K562 (cell line): ENCODE measurements around the gene ZNF791. TPM values are rescaled to one million over a fixed set of nuclear protein-coding genes. Genes with fewer than 3 reads are reported as not detected.

Experiments
- BCOR ChIP-seq: fragments of 450-650 bp; IDR thresholded peaks from 2 replicates; pipeline ENCODE4 v1.6.1; 2016
- FOXA1 ChIP-seq: fragments of 450-650 bp; IDR thresholded peaks from 2 replicates; pipeline ENCODE4 v1.6.1; 2016; ENCODE audit warnings: mild to moderate bottlenecking, borderline replicate concordance
- GATAD2A ChIP-seq: fragments of 450-650 bp; IDR thresholded peaks from 2 replicates; pipeline ENCODE4 v1.6.1; 2017
- MTA2 ChIP-seq: fragments of 450-650 bp; IDR thresholded peaks from 2 replicates; pipeline ENCODE4 v1.6.1; 2016; ENCODE audit warnings: low read depth
- NCOA4 ChIP-seq: fragments of 450-650 bp; IDR thresholded peaks from 2 replicates; pipeline ENCODE4 v1.6.1; 2018; ENCODE audit warnings: mild to moderate bottlenecking; ENCODE audit not compliant: partially characterized antibody
- NCOA6 ChIP-seq: fragments of 450-650 bp; IDR thresholded peaks from 2 replicates; pipeline ENCODE4 v1.6.1; 2017; ENCODE audit warnings: mild to moderate bottlenecking
- NCOR1 ChIP-seq: fragments of 450-650 bp; IDR thresholded peaks from 2 replicates; pipeline ENCODE4 v1.6.1; 2016; ENCODE audit warnings: mild to moderate bottlenecking, moderate library complexity
- RB1 ChIP-seq: fragments of 450-650 bp; IDR thresholded peaks from 2 replicates; pipeline ENCODE4 v1.6.1; 2017; ENCODE audit warnings: low read depth, mild to moderate bottlenecking
- RBM34 ChIP-seq: fragments of 200-400 bp; formaldehyde crosslinking; IDR thresholded peaks from 2 replicates; pipeline ENCODE4 v1.6.1; 2018; ENCODE audit warnings: low read length, borderline replicate concordance; ENCODE audit not compliant: insufficient read depth
- SREBF1 ChIP-seq: fragments of 150-350 bp; IDR thresholded peaks from 2 replicates; pipeline ENCODE4 v1.6.1; 2014; ENCODE audit warnings: antibody characterized with exemption, low read depth, low read length, borderline replicate concordance
- TAL1 ChIP-seq: fragments of 450-650 bp; IDR thresholded peaks from 2 replicates; pipeline ENCODE4 v1.6.1; 2016; ENCODE audit warnings: mild to moderate bottlenecking
- TEAD2 ChIP-seq: fragments of 450-650 bp; IDR thresholded peaks from 2 replicates; pipeline ENCODE4 v1.6.1; 2016; ENCODE audit warnings: missing genetic modification characterization, control low read depth, missing compliant biosample characterization
- TRIM28 ChIP-seq: fragments of 450-650 bp; IDR thresholded peaks from 2 replicates; pipeline ENCODE4 v1.6.1; 2017
- ZNF316 ChIP-seq: fragments of 450-650 bp; IDR thresholded peaks from 2 replicates; pipeline ENCODE4 v1.6.1; 2016
- ZNF347 ChIP-seq: fragments of 450-650 bp; formaldehyde crosslinking; IDR thresholded peaks from 2 replicates; pipeline ENCODE4 v1.4.0; 2020; ENCODE audit warnings: low read depth, mild to moderate bottlenecking, moderate library complexity
- ZNF444 ChIP-seq: fragments of 250-450 bp; sonication (Bioruptor Pico); IDR thresholded peaks from 2 replicates; pipeline ENCODE4 v1.4.0; 2020; ENCODE audit warnings: mild to moderate bottlenecking, moderate library complexity
- polyA plus RNA-seq, 8 experiments: library from polyadenylated mRNA; depleted of rRNA in 4 of 8; stranded (reverse) in 5 of 8; unstranded in 3 of 8; fragments of >200 nt; fragmentation: Nextera tagmentation in 2 of 8; fragmentation: Illumina TruSeq in 1 of 8; extraction: Ambion mirVana in 2 of 8; extraction: Trizol in 1 of 8; gene quantifications; 2 replicates each; pipeline versions ENCODE4 v1.2.1 to v1.2.3, GENCODE V29; 2011 to 2014; ENCODE audit warnings: inconsistent platforms in 1 of 8, missing spikeins in 1 of 8
- total RNA-seq, 7 experiments: library from RNA; depleted of rRNA in 6 of 7; stranded (reverse); fragments of >200 nt in 6 of 7; fragmentation: Illumina TruSeq in 2 of 7; extraction: Trizol in 2 of 7; gene quantifications; 2 replicates each; pipeline versions ENCODE4 v1.2.1 to v1.2.3, GENCODE V29; 2011 to 2021; ENCODE audit warnings: low replicate concordance in 1 of 7
- TF ChIP-seq, protein P1 (sequence below), 2 experiments: fragments of 450-650 bp; IDR thresholded peaks; 2 replicates each; pipeline ENCODE4 v1.6.1; 2016; ENCODE audit warnings: mild to moderate bottlenecking in 2 of 2, borderline replicate concordance in 1 of 2, low read depth in 1 of 2, moderate library complexity in 1 of 2
- TF ChIP-seq, protein P2 (sequence below): sonication (generic); formaldehyde crosslinking; IDR thresholded peaks from 2 replicates; pipeline ENCODE4 v1.8.0; 2022; ENCODE audit warnings: mild to moderate bottlenecking, missing genetic modification reagents, borderline replicate concordance

Gene ZNF791
- total and polyA plus RNA-seq, 9 of the 15 experiments (the other 6 are each of a cell fraction or from before 2014, with no cell fraction given): 7.8 to 22.7 (median 13.1) TPM

DNA sequence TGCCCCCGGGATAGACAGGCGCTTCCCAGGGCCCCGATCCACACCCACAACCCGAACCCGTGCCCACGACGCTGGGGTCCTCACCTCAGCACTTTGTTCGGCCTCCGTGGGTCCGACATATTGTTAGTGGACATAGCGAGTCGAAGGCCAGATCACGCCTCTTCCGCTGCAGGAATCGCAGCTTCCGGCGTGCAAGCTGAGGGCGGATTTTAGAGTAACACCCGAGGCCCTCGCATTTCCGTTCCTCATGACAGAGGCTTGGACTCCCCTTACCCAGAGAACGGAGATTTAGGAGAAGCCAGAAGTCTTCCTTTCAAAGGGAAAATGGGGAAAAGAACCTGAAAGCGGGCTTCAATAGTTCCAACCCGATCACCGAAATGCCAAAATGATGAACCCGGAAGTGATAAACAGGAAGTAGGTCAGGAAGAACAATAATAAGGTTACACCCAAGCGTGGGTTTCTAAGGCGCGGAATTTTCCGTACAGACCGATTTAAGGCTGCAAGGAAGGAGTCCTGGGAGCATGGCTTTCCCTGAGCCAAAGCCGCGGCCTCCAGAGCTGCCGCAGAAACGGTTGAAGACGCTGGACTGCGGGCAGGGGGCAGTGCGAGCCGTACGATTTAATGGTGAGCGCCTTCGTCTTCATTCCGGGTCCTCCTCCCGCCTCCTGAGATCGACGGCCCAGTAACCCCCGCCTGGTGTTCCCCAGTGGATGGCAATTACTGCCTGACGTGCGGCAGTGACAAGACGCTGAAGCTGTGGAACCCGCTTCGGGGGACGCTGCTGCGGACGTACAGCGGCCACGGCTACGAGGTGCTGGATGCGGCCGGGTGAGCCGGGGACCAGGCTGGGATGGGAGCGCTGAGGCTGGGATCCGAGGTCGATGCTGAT, 58.8 kb downstream of the ZNF791 start (continued):
- TF ChIP-seq, protein P1, sequence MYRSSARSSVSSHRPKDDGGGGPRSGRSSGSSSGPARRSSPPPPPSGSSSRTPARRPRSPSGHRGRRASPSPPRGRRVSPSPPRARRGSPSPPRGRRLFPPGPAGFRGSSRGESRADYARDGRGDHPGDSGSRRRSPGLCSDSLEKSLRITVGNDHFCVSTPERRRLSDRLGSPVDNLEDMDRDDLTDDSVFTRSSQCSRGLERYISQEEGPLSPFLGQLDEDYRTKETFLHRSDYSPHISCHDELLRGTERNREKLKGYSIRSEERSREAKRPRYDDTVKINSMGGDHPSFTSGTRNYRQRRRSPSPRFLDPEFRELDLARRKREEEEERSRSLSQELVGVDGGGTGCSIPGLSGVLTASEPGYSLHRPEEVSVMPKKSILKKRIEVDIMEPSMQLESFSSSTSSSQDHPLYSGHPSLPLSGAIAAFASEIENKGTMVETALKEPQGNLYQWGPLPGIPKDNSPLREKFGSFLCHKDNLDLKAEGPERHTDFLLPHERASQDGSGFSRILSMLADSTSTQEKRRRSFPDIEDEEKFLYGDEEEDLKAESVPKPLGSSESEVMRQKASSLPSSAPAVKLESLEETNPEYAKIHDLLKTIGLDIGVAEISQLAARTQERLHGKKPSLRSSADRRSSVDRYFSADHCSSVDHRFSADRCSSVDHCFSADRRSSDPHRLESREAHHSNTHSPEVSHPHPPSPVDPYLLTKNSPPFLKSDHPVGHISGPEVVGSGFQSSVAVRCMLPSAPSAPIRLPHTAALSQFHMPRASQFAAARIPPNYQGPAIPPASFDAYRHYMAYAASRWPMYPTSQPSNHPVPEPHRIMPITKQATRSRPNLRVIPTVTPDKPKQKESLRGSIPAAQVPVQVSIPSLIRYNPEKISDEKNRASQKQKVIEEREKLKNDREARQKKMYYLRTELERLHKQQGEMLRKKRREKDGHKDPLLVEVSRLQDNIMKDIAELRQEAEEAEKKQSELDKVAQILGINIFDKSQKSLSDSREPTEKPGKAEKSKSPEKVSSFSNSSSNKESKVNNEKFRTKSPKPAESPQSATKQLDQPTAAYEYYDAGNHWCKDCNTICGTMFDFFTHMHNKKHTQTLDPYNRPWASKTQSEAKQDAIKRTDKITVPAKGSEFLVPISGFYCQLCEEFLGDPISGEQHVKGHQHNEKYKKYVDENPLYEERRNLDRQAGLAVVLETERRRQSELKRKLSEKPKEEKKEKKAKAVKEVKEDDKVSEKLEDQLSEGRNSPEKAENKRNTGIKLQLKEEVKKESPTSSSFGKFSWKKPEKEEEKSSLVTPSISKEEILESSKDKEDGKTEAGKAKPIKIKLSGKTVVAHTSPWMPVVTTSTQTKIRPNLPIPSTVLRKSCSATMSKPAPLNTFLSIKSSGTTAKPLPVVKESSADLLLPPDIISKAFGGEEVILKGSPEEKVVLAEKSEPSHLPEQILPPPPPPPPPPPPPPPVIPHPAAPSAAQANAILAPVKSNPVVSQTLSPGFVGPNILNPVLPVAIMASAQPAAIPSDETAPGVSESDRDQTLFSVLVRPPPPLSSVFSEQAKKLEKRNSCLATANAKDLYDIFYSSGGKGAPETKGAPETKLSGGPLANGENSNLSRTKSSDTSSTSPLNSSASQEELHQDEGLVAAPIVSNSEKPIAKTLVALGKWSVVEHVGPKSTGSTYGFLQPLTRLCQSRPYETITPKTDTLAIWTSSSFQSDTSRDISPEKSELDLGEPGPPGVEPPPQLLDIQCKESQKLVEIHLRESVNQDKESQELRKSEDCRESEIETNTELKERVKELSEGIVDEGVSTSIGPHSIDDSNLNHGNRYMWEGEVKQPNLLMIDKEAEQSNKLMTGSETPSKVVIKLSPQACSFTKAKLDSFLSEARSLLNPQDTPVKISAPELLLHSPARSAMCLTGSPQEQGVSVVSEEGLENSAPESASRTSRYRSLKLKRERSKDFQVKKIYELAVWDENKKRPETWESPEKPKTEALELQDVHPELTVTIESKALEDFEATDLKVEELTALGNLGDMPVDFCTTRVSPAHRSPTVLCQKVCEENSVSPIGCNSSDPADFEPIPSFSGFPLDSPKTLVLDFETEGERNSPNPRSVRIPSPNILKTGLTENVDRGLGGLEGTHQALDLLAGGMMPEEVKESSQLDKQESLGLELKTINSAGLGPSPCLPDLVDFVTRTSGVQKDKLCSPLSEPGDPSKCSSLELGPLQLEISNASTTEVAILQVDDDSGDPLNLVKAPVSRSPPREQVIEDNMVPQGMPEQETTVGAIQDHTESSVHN (IDR thresholded peaks at IDR 0.05; ENCODE audit: borderline replicate concordance in 1 of 2, low read depth in 1 of 2): peak in 1 of 2 experiments; percentile 49; a peak in 1 of 4 replicates
- no peak for TF ChIP-seq ZNF444 (CRISPR knock-in tag)
- peak; percentile 50 for TF ChIP-seq RB1
- no peak for TF ChIP-seq BCOR
- TF ChIP-seq TEAD2 (tag): no peak
- TF ChIP-seq NCOA4: no peak
- TF ChIP-seq MTA2: peak; percentile 40; the same call in 1 of the 2 replicates
- TF ChIP-seq NCOA6: no peak
- TF ChIP-seq SREBF1: no peak
- TF ChIP-seq ZNF316: no peak
- no peak for TF ChIP-seq ZNF347
- peak; percentile 19; the same call in 1 of the 2 replicates for TF ChIP-seq NCOR1
- no peak for TF ChIP-seq FOXA1
- peak; percentile 42; the same call in 1 of the 2 replicates for TF ChIP-seq TAL1
- no peak for TF ChIP-seq RBM34
- TF ChIP-seq, protein P2, sequence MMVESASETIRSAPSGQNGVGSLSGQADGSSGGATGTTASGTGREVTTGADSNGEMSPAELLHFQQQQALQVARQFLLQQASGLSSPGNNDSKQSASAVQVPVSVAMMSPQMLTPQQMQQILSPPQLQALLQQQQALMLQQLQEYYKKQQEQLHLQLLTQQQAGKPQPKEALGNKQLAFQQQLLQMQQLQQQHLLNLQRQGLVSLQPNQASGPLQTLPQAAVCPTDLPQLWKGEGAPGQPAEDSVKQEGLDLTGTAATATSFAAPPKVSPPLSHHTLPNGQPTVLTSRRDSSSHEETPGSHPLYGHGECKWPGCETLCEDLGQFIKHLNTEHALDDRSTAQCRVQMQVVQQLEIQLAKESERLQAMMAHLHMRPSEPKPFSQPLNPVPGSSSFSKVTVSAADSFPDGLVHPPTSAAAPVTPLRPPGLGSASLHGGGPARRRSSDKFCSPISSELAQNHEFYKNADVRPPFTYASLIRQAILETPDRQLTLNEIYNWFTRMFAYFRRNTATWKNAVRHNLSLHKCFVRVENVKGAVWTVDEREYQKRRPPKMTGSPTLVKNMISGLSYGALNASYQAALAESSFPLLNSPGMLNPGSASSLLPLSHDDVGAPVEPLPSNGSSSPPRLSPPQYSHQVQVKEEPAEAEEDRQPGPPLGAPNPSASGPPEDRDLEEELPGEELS (CRISPR knock-in tag): no peak
- TF ChIP-seq TRIM28: peak; percentile 72
- TF ChIP-seq GATAD2A: no peak
